ENCODE results near the gene PPFIA3. TPM values are rescaled to one million over a fixed set of nuclear protein-coding genes. Genes with fewer than 3 reads are reported as not detected.

PPFIA3 gene
- total and polyA plus RNA-seq, 10 donors, result 3.6 to 17.2 (median 6.3) TPM

GRCh38 chr19:49182848-49183375, 63.6 kb downstream of the PPFIA3 start:
- DNase-seq, result no peak
- WGBS, 5 donors, result 83 to 90% (median 85%) methylated on average over 26 of the region's 26 CpGs
- no peak for TF ChIP-seq POLR2AphosphoS5 (IDR thresholded peaks at IDR 0.05)
- no peak for TF ChIP-seq POLR2A (IDR thresholded peaks at IDR 0.05)
- no peak for TF ChIP-seq CTCF (IDR thresholded peaks at IDR 0.05 in 8 of 11, conservative IDR thresholded peaks at IDR 0.05 in 3 of 11)
- Histone ChIP-seq H3K4me1 (no peaks in the 10 kb centered on the region), H3K27me3 (replicated peaks in 1 of 7) (no peaks in the 10 kb centered on the region), H3K9me3 (peaks cover 0 to 38% (median 27%) of the 10 kb centered on the region in 8 donors), H3K27ac (no peak overlapping the region), H3K36me3 (peaks cover 0 to 16% (median 3%) of the 10 kb centered on the region in 6 donors), H3K4me3 (no peak overlapping the region)
- intact Hi-C loops (cut with DNase I; ENCODE audit: low total_unique reads), result no loop called here

GRCh38 chr19:49186108-49186507, 66.8 kb downstream of the PPFIA3 start:
- H3K27ac ChIP-seq, result no peak overlapping the region
- WGBS, 5 donors, result 59 to 77% (median 71%) methylated on average over 5 of the region's 5 CpGs
- TF ChIP-seq POLR2A (IDR thresholded peaks at IDR 0.05) (no peak), CTCF (IDR thresholded peaks at IDR 0.05 in 8 of 11, conservative IDR thresholded peaks at IDR 0.05 in 3 of 11) (no peak), POLR2AphosphoS5 (IDR thresholded peaks at IDR 0.05) (no peak)
- peaks cover 0 to 22% (median 3%) of the 10 kb centered on the region in 6 donors for H3K36me3 ChIP-seq
- H3K9me3 ChIP-seq, result peaks cover 0 to 38% (median 27%) of the 10 kb centered on the region in 8 donors
- H3K27me3 ChIP-seq (replicated peaks in 1 of 7), result no peaks in the 10 kb centered on the region
- DNase-seq, result no peak
- H3K4me1 ChIP-seq, result peaks cover 0 to 21% (median 2%) of the 10 kb centered on the region in 6 donors
- no peak overlapping the region for H3K4me3 ChIP-seq
- intact Hi-C loops (cut with DNase I; ENCODE audit: low total_unique reads), result no loop called here

- no peak for DNase-seq
- Histone ChIP-seq H3K4me3 (no peak overlapping the region), H3K27me3 (replicated peaks in 1 of 7) (no peaks in the 10 kb centered on the region), H3K9me3 (peaks cover 0 to 24% (median 17%) of the 10 kb centered on the region in 8 donors), H3K4me1 (peaks cover 0 to 21% (median 2%) of the 10 kb centered on the region in 6 donors), H3K36me3 (peaks cover 0 to 16% (median 0%) of the 10 kb centered on the region in 6 donors), H3K27ac (peak overlapping the region in 7 of 8 donors; percentile 16 to 62 (median 50))
- intact Hi-C loops (cut with DNase I; ENCODE audit: low total_unique reads), result no loop called here
- TF ChIP-seq POLR2AphosphoS5 (IDR thresholded peaks at IDR 0.05) (no peak), POLR2A (IDR thresholded peaks at IDR 0.05) (no peak), CTCF (IDR thresholded peaks at IDR 0.05 in 8 of 11, conservative IDR thresholded peaks at IDR 0.05 in 3 of 11) (no peak)
- WGBS, 5 donors, result 90 to 94% (median 91%) methylated on average over 21 of the region's 21 CpGs
These were observed 69.4 kb downstream of the PPFIA3 start for GRCh38 chr19:49188626-49189200.

- 53 to 68% (median 60%) methylated on average over 5 of the region's 5 CpGs for WGBS, 5 donors
- H3K27me3 ChIP-seq (replicated peaks in 1 of 7), result no peaks in the 10 kb centered on the region
- H3K4me3 ChIP-seq, result no peak overlapping the region
- H3K27ac ChIP-seq, result peak overlapping the region; percentile 16 to 62 (median 49)
- peaks cover 0 to 21% (median 2%) of the 10 kb centered on the region in 6 donors for H3K4me1 ChIP-seq
- peaks cover 0 to 19% (median 11%) of the 10 kb centered on the region in 8 donors for H3K9me3 ChIP-seq
- DNase-seq, result no peak
- TF ChIP-seq POLR2A (IDR thresholded peaks at IDR 0.05) (no peak), CTCF (IDR thresholded peaks at IDR 0.05 in 8 of 11, conservative IDR thresholded peaks at IDR 0.05 in 3 of 11) (no peak), POLR2AphosphoS5 (IDR thresholded peaks at IDR 0.05) (no peak)
- intact Hi-C loops (cut with DNase I; ENCODE audit: low total_unique reads), result no loop called here
- H3K36me3 ChIP-seq, result peaks cover 0 to 12% (median 0%) of the 10 kb centered on the region in 6 donors
These were observed 69.9 kb downstream of the PPFIA3 start for GRCh38 chr19:49189259-49189658.

Measured in spleen (tissue), 11 donors.